Measurements from ENCODE around the gene DOK5. TPM values are rescaled to one million over a fixed set of nuclear protein-coding genes. Genes with fewer than 3 reads are reported as not detected.
A peak's percentile ranks its signal among the peaks of the same experiment; 100 is the strongest.

The DOK5 gene
- total RNA-seq, 1 experiment from 2014 or later = 3.3 TPM

- H3K4me3 ChIP-seq = no peak overlapping the region
- no peaks in the 10 kb centered on the region for H3K27me3 ChIP-seq
Observed at GRCh38 chr20:54608039-54608745, 132.8 kb downstream of the DOK5 start.

DNA sequence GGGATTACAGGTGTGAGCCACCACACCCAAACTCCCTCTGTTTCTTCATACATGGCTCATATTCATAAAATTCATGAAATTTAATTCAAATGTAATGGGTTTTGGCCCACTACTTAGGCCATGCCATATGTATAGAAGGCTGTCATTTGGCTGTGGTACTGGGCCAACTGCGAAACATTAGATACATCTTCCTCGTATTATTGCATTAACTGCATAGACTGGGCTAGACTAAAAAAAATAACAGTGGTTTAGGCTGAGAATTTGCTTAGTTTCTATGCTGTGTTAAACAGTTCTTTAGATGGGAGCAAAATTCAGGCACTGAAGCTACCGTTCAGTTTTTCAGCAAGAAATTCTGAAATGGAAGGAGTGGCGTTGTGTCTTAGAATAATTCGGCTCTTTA lies 133.6 kb downstream of the DOK5 start:
- Histone ChIP-seq H3K4me3 (no peak overlapping the region), H3K36me3 (no peaks in the 10 kb centered on the region), H3K9me3 (no peaks in the 10 kb centered on the region), H3K27me3 (no peaks in the 10 kb centered on the region)
- DNase-seq = no peak

More at GRCh38 chr20:54608039-54608745, 132.8 kb downstream of the DOK5 start:
- Histone ChIP-seq H3K36me3 (no peaks in the 10 kb centered on the region), H3K9me3 (no peaks in the 10 kb centered on the region)
- no peak for DNase-seq

DNA sequence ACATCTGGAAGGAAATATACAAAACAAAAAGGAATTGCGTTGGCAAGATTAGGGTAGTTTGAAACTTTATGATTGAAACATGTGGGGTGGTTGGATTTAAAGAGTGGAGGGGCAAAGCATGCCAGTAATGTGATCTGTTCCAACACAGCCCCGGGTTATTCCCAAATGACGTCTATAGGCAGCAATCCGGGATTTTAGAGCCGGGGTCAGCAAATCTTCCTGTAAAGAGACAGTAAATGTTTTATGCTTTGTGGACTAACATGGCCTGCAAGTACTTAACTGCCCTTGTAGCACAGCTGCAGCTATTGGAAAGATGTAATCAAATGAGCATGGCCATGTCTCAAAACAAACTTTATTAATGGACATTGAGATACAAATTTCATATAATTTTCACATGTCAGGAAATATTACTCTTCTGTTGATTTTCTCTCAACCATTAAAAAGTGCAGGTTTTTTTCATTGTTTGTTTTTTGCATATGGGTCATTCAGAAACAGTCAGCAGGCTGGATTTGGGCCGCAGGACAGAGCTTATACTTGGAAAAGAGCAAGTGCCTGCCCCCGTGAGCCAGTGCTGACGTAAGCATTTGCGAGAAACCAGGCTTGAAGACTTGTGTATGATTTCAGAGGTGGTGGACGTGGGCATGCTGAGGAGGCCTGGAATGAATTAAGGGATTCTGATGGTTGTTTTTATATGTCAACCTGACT lies 136.5 kb downstream of the DOK5 start:
- Histone ChIP-seq H3K36me3 (no peaks in the 10 kb centered on the region), H3K27me3 (no peaks in the 10 kb centered on the region), H3K9me3 (no peaks in the 10 kb centered on the region), H3K4me3 (no peak overlapping the region)
- no peak for DNase-seq

GRCh38 chr20:54618412-54618811 lies 143.0 kb downstream of the DOK5 start:
- Histone ChIP-seq H3K27me3 (no peaks in the 10 kb centered on the region), H3K36me3 (no peaks in the 10 kb centered on the region), H3K4me3 (no peak overlapping the region), H3K9me3 (no peaks in the 10 kb centered on the region)
- no peak for DNase-seq

- no peaks in the 10 kb centered on the region for H3K36me3 ChIP-seq
- H3K27me3 ChIP-seq = no peaks in the 10 kb centered on the region
- DNase-seq = no peak
- H3K9me3 ChIP-seq = no peaks in the 10 kb centered on the region
- no peak overlapping the region for H3K4me3 ChIP-seq
Observed at GRCh38 chr20:54619181-54619580, 143.8 kb downstream of the DOK5 start.

GRCh38 chr20:54619682-54620081 lies 144.3 kb downstream of the DOK5 start:
- H3K9me3 ChIP-seq = no peaks in the 10 kb centered on the region
- no peak for DNase-seq
- no peaks in the 10 kb centered on the region for H3K27me3 ChIP-seq
- H3K4me3 ChIP-seq = no peak overlapping the region
- no peaks in the 10 kb centered on the region for H3K36me3 ChIP-seq

DNA sequence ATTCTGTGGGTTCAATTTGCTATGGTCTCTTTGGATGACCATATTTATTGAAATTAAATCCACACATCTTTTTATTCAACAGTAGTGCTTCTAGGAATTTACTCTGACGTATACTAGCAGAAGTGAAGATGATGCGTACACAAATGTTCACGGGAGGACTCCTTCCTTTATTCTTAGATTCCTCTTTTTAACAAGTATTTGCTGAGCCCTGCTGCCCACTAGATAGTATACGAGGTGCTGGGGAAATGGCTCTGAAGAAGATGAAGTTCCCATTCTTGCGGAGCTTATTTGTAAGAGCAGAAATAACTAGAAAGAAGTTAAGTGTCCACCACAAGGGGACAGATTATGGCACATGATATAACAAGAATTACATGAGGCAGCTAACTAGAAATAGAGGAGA lies 145.2 kb downstream of the DOK5 start:
- Histone ChIP-seq H3K27me3 (no peaks in the 10 kb centered on the region), H3K36me3 (no peaks in the 10 kb centered on the region), H3K9me3 (no peaks in the 10 kb centered on the region), H3K4me3 (no peak overlapping the region)
- no peak for DNase-seq

- no peak overlapping the region for H3K4me3 ChIP-seq
- peak; percentile 56 for DNase-seq
Observed at GRCh38 chr20:54622333-54623295, 147.2 kb downstream of the DOK5 start.

DNA sequence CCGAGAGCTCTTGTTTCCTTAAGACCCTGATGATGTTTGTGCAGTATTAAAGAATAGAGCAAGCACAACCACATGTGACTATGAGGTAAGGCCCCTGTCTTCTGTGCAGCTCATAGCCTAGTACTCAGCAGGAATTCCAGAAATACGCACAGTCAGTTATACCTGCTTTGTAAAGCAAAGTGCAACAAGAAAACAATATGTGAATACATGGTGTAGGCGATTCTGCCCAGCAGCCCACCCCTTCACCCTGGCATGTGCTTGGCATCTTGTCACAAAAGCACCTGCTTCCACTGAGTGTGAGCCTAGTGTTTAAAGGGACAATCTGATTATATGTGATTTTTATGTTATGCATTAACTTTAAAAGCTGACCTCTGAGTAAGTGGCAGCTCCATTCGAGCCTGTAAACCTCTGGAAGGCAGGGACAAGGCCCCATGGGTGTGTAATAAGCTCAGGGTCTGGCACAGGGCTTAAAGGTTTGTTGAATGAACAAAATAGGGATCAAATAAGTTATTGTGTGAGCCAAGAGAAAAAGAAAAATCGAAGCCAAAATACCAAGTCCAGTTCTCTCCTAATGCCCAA lies 148.7 kb downstream of the DOK5 start:
- Histone ChIP-seq H3K27me3 (no peaks in the 10 kb centered on the region), H3K4me3 (no peak overlapping the region), H3K36me3 (no peaks in the 10 kb centered on the region), H3K9me3 (no peaks in the 10 kb centered on the region)
- DNase-seq = no peak

More at GRCh38 chr20:54622333-54623295, 147.2 kb downstream of the DOK5 start:
- Histone ChIP-seq H3K27me3 (no peaks in the 10 kb centered on the region), H3K9me3 (no peaks in the 10 kb centered on the region), H3K36me3 (no peaks in the 10 kb centered on the region)

GRCh38 chr20:54624706-54625390 lies 149.5 kb downstream of the DOK5 start:
- Histone ChIP-seq H3K36me3 (no peaks in the 10 kb centered on the region), H3K27me3 (no peaks in the 10 kb centered on the region), H3K4me3 (no peak overlapping the region), H3K9me3 (no peaks in the 10 kb centered on the region)
- no peak for DNase-seq

DNA sequence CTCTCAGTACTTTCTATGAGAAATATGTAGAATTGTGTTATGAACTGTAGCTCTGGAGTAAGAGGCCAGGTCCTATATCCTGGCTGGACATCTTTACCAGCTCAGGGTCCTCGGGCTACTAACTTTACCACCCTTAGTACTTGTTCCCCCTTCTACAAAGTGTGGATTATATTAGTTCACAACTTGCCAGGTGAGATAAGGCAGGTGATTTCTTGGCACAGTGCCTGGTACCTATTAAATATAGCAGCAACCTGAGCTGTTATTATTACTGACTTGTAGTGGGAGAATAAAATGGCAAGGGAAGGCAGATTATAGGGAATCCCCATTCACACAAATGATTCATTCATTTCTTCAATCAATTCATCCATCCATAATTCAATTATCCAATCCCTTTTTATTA lies 150.1 kb downstream of the DOK5 start:
- no peaks in the 10 kb centered on the region for H3K36me3 ChIP-seq
- H3K4me3 ChIP-seq = no peak overlapping the region
- H3K9me3 ChIP-seq = no peaks in the 10 kb centered on the region
- DNase-seq = no peak
- H3K27me3 ChIP-seq = no peaks in the 10 kb centered on the region

- Histone ChIP-seq H3K27me3 (no peaks in the 10 kb centered on the region), H3K9me3 (no peaks in the 10 kb centered on the region), H3K36me3 (no peaks in the 10 kb centered on the region), H3K4me3 (no peak overlapping the region)
- no peak for DNase-seq
Observed at GRCh38 chr20:54626126-54626525, 150.7 kb downstream of the DOK5 start.

GRCh38 chr20:54629632-54630031 lies 154.2 kb downstream of the DOK5 start:
- no peak for DNase-seq
- H3K9me3 ChIP-seq = no peaks in the 10 kb centered on the region
- H3K36me3 ChIP-seq = no peaks in the 10 kb centered on the region
- no peaks in the 10 kb centered on the region for H3K27me3 ChIP-seq
- H3K4me3 ChIP-seq = no peak overlapping the region

- H3K36me3 ChIP-seq = no peaks in the 10 kb centered on the region
- no peak for DNase-seq
- H3K27me3 ChIP-seq = no peaks in the 10 kb centered on the region
- no peak overlapping the region for H3K4me3 ChIP-seq
- no peaks in the 10 kb centered on the region for H3K9me3 ChIP-seq
Observed at GRCh38 chr20:54630582-54630981, 155.2 kb downstream of the DOK5 start.

DNA sequence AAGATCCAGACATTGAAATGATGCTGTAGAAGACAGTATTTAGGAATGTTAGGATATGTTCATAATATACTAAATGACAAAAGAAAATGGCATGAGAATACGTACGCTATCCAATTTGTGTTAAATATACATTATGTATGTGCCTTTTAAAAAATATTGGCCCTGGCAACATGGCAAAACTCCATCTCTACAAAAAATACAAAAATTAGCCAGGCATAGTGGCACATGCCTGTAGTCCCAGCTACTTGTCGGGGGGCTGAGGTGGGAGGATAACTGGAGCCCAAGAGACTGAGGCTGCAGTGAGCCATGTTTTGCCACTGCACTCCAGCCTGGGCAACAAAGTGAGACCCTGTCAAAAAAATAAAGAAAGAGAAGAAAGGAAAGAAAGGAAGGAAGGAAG lies 155.7 kb downstream of the DOK5 start:
- Histone ChIP-seq H3K36me3 (no peaks in the 10 kb centered on the region), H3K9me3 (no peaks in the 10 kb centered on the region), H3K4me3 (no peak overlapping the region), H3K27me3 (no peaks in the 10 kb centered on the region)
- DNase-seq = no peak

Measured in MG63 (cell line).